WTC11 (cell line): ENCODE data around the gene SLC2A5. TPM values are rescaled to one million over a fixed set of nuclear protein-coding genes. Genes with fewer than 3 reads are reported as not detected.

Experiments
- ATAC-seq: fragments of 200-7000 bp; cut with Tn5 transposase; 2 replicates; pipeline ENCODE4 v1.10.0; 2021; ENCODE audit warnings: mild to moderate bottlenecking, moderate library complexity
- CTCF ChIA-PET: fragments of 300-600 bp; sonication (Branson Sonifier 250); formaldehyde crosslinking; loops from one replicate; lab custom pipeline; 2021; ENCODE audit warnings: antibody characterized with exemption; lab: Charles Lee
- POLR2A ChIA-PET: fragments of 350-600 bp; sonication (Branson Sonifier 250); formaldehyde crosslinking; loops from one replicate; lab custom pipeline; 2021; ENCODE audit warnings: antibody characterized with exemption; lab: Charles Lee
- DNase-seq: peaks from one replicate; pipeline ENCODE4 v3.0.0; 2021; ENCODE audit warnings: low spot score
- H3K27ac Mint-ChIP-seq: 2 replicates; pipeline ENCODE4 v1.8.0; 2021; ENCODE audit warnings: mixed read lengths
- H3K27me3 Mint-ChIP-seq: 2 replicates; pipeline ENCODE4 v1.8.0; 2021; ENCODE audit warnings: low read depth, mild to moderate bottlenecking, moderate library complexity, mixed read lengths
- H3K36me3 Mint-ChIP-seq: 2 replicates; pipeline ENCODE4 v1.8.0; 2021; ENCODE audit warnings: mixed read lengths
- H3K4me1 Mint-ChIP-seq: 2 replicates; pipeline ENCODE4 v1.8.0; 2022; ENCODE audit warnings: mixed read lengths
- H3K4me3 Mint-ChIP-seq: 2 replicates; pipeline ENCODE4 v1.8.0; 2021; ENCODE audit warnings: mild to moderate bottlenecking, moderate library complexity, mixed read lengths
- H3K9me3 Mint-ChIP-seq: 2 replicates; pipeline ENCODE4 v1.8.0; 2021; ENCODE audit warnings: mixed read lengths
- ELF4 ChIP-seq: sonication (generic); formaldehyde crosslinking; IDR thresholded peaks from 2 replicates; pipeline ENCODE4 v1.8.1; 2022; ENCODE audit warnings: low read depth, mild to moderate bottlenecking, moderate library complexity, missing genetic modification reagents
- FOXJ3 ChIP-seq: sonication (generic); formaldehyde crosslinking; IDR thresholded peaks from 2 replicates; pipeline ENCODE4 v1.9.0; 2021; ENCODE audit warnings: missing genetic modification reagents, mild to moderate bottlenecking, borderline replicate concordance
- FOXK1 ChIP-seq: sonication (generic); formaldehyde crosslinking; IDR thresholded peaks from 2 replicates; pipeline ENCODE4 v1.8.0; 2022; ENCODE audit warnings: mild to moderate bottlenecking, moderate library complexity, missing genetic modification reagents
- MXD4 ChIP-seq: fragments of 250-450 bp; sonication (Bioruptor Pico); IDR thresholded peaks from 2 replicates; pipeline ENCODE4 v1.8.0; 2021; ENCODE audit warnings: mild to moderate bottlenecking, moderate library complexity, borderline replicate concordance
- NFATC4 ChIP-seq: fragments of 250-450 bp; sonication (Bioruptor Pico); IDR thresholded peaks from 2 replicates; pipeline ENCODE4 v1.9.0; 2021; ENCODE audit warnings: mild to moderate bottlenecking
- RELA ChIP-seq: sonication (generic); formaldehyde crosslinking; IDR thresholded peaks from 2 replicates; pipeline ENCODE4 v1.8.1; 2022; ENCODE audit warnings: missing genetic modification reagents, mild to moderate bottlenecking, borderline replicate concordance
- SMAD3 ChIP-seq: sonication (generic); formaldehyde crosslinking; IDR thresholded peaks from 2 replicates; pipeline ENCODE4 v1.8.0; 2022; ENCODE audit warnings: missing genetic modification reagents, mild to moderate bottlenecking, borderline replicate concordance
- SOX15 ChIP-seq: fragments of 250-450 bp; sonication (Bioruptor Pico); IDR thresholded peaks from 2 replicates; pipeline ENCODE4 v1.9.0; 2021; ENCODE audit warnings: mild to moderate bottlenecking
- SP1 ChIP-seq: sonication (generic); formaldehyde crosslinking; conservative IDR thresholded peaks from 2 replicates; pipeline ENCODE4 v1.8.1; 2022; ENCODE audit warnings: missing genetic modification reagents
- ZNF263 ChIP-seq: sonication (generic); formaldehyde crosslinking; IDR thresholded peaks from 2 replicates; pipeline ENCODE4 v1.8.1; 2022; ENCODE audit warnings: low read depth, mild to moderate bottlenecking, moderate library complexity, missing genetic modification reagents
- ZNF416 ChIP-seq: fragments of 250-450 bp; sonication (Bioruptor Pico); IDR thresholded peaks from 2 replicates; pipeline ENCODE4 v1.9.0; 2021; ENCODE audit warnings: mild to moderate bottlenecking, inconsistent platforms
- total RNA-seq: library from RNA; stranded (reverse); gene quantifications from 3 replicates; pipeline ENCODE4 v1.2.3, GENCODE V29; 2021
- TF ChIP-seq, protein P1 (sequence below): sonication (generic); formaldehyde crosslinking; IDR thresholded peaks from 2 replicates; pipeline ENCODE4 v1.8.1; 2023; ENCODE audit warnings: mild to moderate bottlenecking, missing genetic modification reagents
- TF ChIP-seq, protein P2 (sequence below): sonication (generic); formaldehyde crosslinking; IDR thresholded peaks from 2 replicates; pipeline ENCODE4 v1.8.0; 2022; ENCODE audit warnings: mild to moderate bottlenecking, missing genetic modification reagents
- TF ChIP-seq, protein P3 (sequence below): sonication (generic); formaldehyde crosslinking; IDR thresholded peaks from 2 replicates; pipeline ENCODE4 v1.8.1; 2023; ENCODE audit warnings: mild to moderate bottlenecking, moderate library complexity, missing genetic modification reagents
- TF ChIP-seq, protein P4 (sequence below): fragments of 250-450 bp; sonication (Bioruptor Pico); IDR thresholded peaks from 2 replicates; pipeline ENCODE4 v1.9.0; 2021; ENCODE audit warnings: mild to moderate bottlenecking, borderline replicate concordance
- TF ChIP-seq, protein P5 (sequence below): sonication (generic); formaldehyde crosslinking; IDR thresholded peaks from 2 replicates; pipeline ENCODE4 v1.8.1; 2022; ENCODE audit warnings: low read depth, mild to moderate bottlenecking, moderate library complexity, missing genetic modification reagents, borderline replicate concordance

SLC2A5 gene
- total RNA-seq, 1 experiment from 2014 or later: 0.04 TPM

DNA sequence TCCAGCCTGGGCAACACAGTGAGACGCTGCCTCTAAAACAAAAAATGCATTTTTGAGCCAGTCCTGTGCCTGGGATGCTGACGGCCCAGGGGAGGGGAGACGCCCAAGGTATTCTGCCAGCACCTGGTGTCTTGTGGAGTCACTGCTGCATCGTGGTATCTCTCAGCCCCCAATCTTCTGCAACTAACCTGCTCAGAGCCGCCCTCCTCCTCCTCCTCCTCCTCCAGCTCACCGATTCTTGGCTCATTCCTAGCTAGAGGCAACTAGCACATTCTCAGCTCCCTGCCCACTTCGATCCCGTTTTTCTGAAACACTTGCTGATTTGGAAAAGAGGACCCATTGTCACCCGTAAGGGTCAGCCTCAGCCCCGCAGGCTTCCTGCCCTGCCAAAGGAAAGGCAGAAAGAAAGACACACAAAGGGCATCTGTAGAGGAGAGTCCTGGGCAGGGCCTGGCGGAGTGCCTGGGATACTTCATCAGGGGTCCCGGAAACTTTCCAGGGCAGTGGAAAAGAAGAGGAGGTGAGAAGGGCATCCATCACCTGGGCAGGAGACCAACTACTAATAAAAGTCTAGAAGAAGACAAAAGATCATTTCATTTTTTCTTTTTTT lies 38.7 kb upstream of the SLC2A5 start (continued):
- TF ChIP-seq, protein P1, sequence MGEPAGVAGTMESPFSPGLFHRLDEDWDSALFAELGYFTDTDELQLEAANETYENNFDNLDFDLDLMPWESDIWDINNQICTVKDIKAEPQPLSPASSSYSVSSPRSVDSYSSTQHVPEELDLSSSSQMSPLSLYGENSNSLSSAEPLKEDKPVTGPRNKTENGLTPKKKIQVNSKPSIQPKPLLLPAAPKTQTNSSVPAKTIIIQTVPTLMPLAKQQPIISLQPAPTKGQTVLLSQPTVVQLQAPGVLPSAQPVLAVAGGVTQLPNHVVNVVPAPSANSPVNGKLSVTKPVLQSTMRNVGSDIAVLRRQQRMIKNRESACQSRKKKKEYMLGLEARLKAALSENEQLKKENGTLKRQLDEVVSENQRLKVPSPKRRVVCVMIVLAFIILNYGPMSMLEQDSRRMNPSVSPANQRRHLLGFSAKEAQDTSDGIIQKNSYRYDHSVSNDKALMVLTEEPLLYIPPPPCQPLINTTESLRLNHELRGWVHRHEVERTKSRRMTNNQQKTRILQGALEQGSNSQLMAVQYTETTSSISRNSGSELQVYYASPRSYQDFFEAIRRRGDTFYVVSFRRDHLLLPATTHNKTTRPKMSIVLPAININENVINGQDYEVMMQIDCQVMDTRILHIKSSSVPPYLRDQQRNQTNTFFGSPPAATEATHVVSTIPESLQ (CRISPR knock-in tag): no peak
- TF ChIP-seq, protein P2, sequence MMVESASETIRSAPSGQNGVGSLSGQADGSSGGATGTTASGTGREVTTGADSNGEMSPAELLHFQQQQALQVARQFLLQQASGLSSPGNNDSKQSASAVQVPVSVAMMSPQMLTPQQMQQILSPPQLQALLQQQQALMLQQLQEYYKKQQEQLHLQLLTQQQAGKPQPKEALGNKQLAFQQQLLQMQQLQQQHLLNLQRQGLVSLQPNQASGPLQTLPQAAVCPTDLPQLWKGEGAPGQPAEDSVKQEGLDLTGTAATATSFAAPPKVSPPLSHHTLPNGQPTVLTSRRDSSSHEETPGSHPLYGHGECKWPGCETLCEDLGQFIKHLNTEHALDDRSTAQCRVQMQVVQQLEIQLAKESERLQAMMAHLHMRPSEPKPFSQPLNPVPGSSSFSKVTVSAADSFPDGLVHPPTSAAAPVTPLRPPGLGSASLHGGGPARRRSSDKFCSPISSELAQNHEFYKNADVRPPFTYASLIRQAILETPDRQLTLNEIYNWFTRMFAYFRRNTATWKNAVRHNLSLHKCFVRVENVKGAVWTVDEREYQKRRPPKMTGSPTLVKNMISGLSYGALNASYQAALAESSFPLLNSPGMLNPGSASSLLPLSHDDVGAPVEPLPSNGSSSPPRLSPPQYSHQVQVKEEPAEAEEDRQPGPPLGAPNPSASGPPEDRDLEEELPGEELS (CRISPR knock-in tag): no peak
- TF ChIP-seq, protein P3, sequence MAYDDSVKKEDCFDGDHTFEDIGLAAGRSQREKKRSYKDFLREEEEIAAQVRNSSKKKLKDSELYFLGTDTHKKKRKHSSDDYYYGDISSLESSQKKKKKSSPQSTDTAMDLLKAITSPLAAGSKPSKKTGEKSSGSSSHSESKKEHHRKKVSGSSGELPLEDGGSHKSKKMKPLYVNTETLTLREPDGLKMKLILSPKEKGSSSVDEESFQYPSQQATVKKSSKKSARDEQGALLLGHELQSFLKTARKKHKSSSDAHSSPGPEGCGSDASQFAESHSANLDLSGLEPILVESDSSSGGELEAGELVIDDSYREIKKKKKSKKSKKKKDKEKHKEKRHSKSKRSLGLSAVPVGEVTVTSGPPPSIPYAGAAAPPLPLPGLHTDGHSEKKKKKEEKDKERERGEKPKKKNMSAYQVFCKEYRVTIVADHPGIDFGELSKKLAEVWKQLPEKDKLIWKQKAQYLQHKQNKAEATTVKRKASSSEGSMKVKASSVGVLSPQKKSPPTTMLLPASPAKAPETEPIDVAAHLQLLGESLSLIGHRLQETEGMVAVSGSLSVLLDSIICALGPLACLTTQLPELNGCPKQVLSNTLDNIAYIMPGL: no peak
- TF ChIP-seq, protein P4, sequence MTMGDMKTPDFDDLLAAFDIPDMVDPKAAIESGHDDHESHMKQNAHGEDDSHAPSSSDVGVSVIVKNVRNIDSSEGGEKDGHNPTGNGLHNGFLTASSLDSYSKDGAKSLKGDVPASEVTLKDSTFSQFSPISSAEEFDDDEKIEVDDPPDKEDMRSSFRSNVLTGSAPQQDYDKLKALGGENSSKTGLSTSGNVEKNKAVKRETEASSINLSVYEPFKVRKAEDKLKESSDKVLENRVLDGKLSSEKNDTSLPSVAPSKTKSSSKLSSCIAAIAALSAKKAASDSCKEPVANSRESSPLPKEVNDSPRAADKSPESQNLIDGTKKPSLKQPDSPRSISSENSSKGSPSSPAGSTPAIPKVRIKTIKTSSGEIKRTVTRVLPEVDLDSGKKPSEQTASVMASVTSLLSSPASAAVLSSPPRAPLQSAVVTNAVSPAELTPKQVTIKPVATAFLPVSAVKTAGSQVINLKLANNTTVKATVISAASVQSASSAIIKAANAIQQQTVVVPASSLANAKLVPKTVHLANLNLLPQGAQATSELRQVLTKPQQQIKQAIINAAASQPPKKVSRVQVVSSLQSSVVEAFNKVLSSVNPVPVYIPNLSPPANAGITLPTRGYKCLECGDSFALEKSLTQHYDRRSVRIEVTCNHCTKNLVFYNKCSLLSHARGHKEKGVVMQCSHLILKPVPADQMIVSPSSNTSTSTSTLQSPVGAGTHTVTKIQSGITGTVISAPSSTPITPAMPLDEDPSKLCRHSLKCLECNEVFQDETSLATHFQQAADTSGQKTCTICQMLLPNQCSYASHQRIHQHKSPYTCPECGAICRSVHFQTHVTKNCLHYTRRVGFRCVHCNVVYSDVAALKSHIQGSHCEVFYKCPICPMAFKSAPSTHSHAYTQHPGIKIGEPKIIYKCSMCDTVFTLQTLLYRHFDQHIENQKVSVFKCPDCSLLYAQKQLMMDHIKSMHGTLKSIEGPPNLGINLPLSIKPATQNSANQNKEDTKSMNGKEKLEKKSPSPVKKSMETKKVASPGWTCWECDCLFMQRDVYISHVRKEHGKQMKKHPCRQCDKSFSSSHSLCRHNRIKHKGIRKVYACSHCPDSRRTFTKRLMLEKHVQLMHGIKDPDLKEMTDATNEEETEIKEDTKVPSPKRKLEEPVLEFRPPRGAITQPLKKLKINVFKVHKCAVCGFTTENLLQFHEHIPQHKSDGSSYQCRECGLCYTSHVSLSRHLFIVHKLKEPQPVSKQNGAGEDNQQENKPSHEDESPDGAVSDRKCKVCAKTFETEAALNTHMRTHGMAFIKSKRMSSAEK: no peak
- TF ChIP-seq ZNF416 (CRISPR knock-in tag) (no peak), SOX15 (no peak)

DNA sequence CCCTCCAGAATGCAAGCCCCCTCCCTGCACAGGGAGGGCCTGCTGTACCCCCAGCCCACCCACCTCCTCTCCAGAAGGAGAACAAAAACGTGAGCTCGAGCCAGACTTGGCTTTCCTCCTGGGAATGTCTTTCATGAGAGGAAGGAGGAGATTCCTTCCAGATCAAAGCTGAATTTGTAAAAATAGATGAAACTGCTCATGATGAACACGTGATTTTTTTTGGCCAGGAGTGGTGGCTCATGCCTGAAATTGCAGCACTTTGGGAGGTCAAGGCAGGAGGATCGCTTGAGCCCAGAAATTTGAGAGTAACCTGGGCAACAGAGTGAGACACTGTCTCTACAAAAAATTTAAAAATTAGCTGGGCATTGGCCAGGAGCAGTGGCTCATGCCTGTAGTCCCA lies 37.7 kb upstream of the SLC2A5 start:
- Mint-ChIP-seq H3K9me3 (no peaks in the 10 kb centered on the region), H3K36me3 (peaks cover 2% of the 10 kb centered on the region; the same call in 1 of the 2 replicates), H3K27ac (no peak overlapping the region), H3K4me1 (peaks cover 5% of the 10 kb centered on the region; the same call in 1 of the 2 replicates), H3K27me3 (no peaks in the 10 kb centered on the region), H3K4me3 (no peak overlapping the region)
- CTCF ChIA-PET: interaction anchor here (1.8 to 2.9 kb wide), 2 partner anchors 96 to 102 kb away, joined by 5 to 8 read pairs; no protein-coding TSS in a partner anchor
- ATAC-seq (no peak), DNase-seq (no peak)
- POLR2A ChIA-PET: no interaction called here
- TF ChIP-seq, protein P5, sequence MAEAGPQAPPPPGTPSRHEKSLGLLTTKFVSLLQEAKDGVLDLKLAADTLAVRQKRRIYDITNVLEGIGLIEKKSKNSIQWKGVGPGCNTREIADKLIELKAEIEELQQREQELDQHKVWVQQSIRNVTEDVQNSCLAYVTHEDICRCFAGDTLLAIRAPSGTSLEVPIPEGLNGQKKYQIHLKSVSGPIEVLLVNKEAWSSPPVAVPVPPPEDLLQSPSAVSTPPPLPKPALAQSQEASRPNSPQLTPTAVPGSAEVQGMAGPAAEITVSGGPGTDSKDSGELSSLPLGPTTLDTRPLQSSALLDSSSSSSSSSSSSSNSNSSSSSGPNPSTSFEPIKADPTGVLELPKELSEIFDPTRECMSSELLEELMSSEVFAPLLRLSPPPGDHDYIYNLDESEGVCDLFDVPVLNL: no peak
- TF ChIP-seq FOXJ3 (CRISPR knock-in tag) (no peak), MXD4 (CRISPR knock-in tag) (no peak), FOXK1 (CRISPR knock-in tag) (no peak), NFATC4 (CRISPR knock-in tag) (no peak), ZNF263 (CRISPR knock-in tag) (no peak), SMAD3 (CRISPR knock-in tag) (no peak), RELA (CRISPR knock-in tag) (no peak), ELF4 (CRISPR knock-in tag) (no peak), SP1 (CRISPR knock-in tag) (no peak)
- TF ChIP-seq, protein P4: no peak
